ENCODE results near the gene PCSK4. TPM values are rescaled to one million over a fixed set of nuclear protein-coding genes. Genes with fewer than 3 reads are reported as not detected.

PCSK4 gene
- total RNA-seq, 1 experiment from 2014 or later, result 11.1 TPM

GRCh38 chr19:1496714-1497577 lies 6.8 kb upstream of the PCSK4 start:
- Histone ChIP-seq H3K36me3 (ENCODE audit: control insufficient read depth in 1 of 2, insufficient read depth in 2 of 2, low read length in 2 of 2) (no peaks in the 10 kb centered on the region), H3K27me3 (ENCODE audit: insufficient read depth, low read length) (no peaks in the 10 kb centered on the region), H2AFZ (ENCODE audit: low read depth, low read length, poor library complexity, severe bottlenecking) (no peak overlapping the region), H3K4me1 (ENCODE audit: control insufficient read depth in 1 of 2, insufficient read depth in 2 of 2, low read length in 2 of 2) (peaks cover 12 to 27% of the 10 kb centered on the region in 2 experiments; a peak in 3 of 4 replicates), H3K9me2 (ENCODE audit: insufficient read depth) (no peaks in the 10 kb centered on the region), H4K20me1 (ENCODE audit: insufficient read depth) (no peaks in the 10 kb centered on the region), H3K79me2 (ENCODE audit: insufficient read depth, low read length) (peaks cover under 1% of the 10 kb centered on the region; the same call in 1 of the 2 replicates), H3K9me3 (ENCODE audit: control insufficient read depth in 1 of 2, insufficient read depth in 1 of 2, low read depth in 1 of 2, low read length in 2 of 2) (no peaks in the 10 kb centered on the region), H3K27ac (ENCODE audit: low read depth, low read length) (no peak overlapping the region), H3K4me2 (ENCODE audit: low read length) (no peak overlapping the region), H3K4me3 (replicated peaks in 1 of 2; ENCODE audit: low read depth in 1 of 2, low read length in 2 of 2) (no peak overlapping the region), H3K9ac (ENCODE audit: low read length) (no peak overlapping the region)
- ChIA-PET RAD21 (ENCODE audit: low non-redundant PET in 1 of 2, low total read pairs in 2 of 2, uncharacterized antibody in 2 of 2, unreplicated experiment in 2 of 2) (no interaction called here), POLR2A (no interaction called here), CTCF (no interaction called here)
- BruUV-seq (replicated peaks), result no TSS peak
- no peak for TF ChIP-seq RAD21 (IDR thresholded peaks at IDR 0.05; ENCODE audit: low read depth)
- TF ChIP-seq ELF1 (IDR thresholded peaks at IDR 0.05; ENCODE audit: borderline replicate concordance, low read depth), result no peak
- intact Hi-C loops (cut with micrococcal nuclease), result no loop called here
- DNase-seq (ENCODE audit: low read depth, low spot score) (no peak), ATAC-seq (no peak)

DNA sequence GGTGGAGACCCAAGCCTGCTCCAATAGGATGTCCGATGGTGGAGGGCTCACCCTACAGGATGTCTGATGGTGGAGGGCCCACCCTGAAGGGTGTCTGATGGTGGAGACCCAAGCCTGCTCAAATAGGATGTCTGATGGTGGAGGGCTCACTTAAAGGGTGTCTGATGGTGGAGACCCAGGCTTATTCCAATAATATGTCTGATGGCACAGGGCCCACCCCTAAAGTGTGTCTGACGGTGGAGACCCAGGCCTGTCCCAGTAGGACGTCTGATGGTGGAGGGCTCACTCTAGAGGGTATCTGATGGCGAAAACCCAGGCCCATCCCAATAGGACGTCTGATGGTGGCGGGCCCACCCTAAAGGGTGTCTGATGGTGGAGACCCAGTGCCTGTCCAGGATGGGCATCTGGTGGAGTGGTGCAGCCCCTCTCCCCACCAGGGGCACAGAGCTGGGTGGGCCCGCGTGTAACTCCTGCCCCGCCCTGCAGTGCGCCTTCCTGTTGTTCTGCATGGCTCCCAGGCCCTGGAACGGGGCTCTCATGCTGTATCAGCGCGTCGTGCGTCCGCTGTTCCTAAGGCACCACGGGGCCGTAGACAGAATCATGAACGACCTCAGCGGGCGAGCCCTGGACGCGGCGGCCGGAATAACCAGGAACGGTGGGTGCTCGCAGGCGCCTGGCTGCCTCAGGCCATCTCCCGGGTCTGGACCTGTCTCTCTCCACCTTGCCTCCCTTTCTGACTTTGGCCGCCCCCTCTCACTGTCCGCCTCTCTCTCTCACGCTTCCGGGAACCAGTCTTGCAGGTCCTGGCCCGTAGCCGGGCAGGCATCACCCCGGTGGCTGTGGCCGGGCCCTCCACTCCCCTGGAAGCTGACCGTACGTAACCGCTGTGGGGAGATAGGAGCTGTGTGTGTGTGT lies 5.9 kb upstream of the PCSK4 start:
- no peak overlapping the region for H2AFZ ChIP-seq (ENCODE audit: low read depth, low read length, poor library complexity, severe bottlenecking)
- H3K4me1 ChIP-seq (ENCODE audit: control insufficient read depth in 1 of 2, insufficient read depth in 2 of 2, low read length in 2 of 2), result peaks cover 13 to 30% of the 10 kb centered on the region in 2 experiments; a peak in 3 of 4 replicates
- CTCF ChIA-PET, result no interaction called here
- TF ChIP-seq JUND (IDR thresholded peaks at IDR 0.05) (no peak), CTCF (IDR thresholded peaks at IDR 0.05 in 2 of 3, conservative IDR thresholded peaks at IDR 0.05 in 1 of 3; ENCODE audit: borderline replicate concordance in 1 of 3, insufficient read depth in 1 of 3, low read depth in 2 of 3, low read length in 2 of 3) (no peak), ZNF274 (IDR thresholded peaks at IDR 0.05; ENCODE audit: low read depth, low read length) (no peak), TCF7L2 (IDR thresholded peaks at IDR 0.05; ENCODE audit: borderline replicate concordance, extremely low read depth, insufficient read depth, insufficient read length) (no peak), POLR2AphosphoS5 (IDR thresholded peaks at IDR 0.05; ENCODE audit: low read depth, low read length) (no peak), SRF (IDR thresholded peaks at IDR 0.05; ENCODE audit: low read depth) (no peak), CEBPB (IDR thresholded peaks at IDR 0.05; ENCODE audit: low read depth) (no peak), POLR2A (IDR thresholded peaks at IDR 0.05; ENCODE audit: borderline replicate concordance, extremely low read depth, insufficient read depth, insufficient read length) (no peak), YY1 (IDR thresholded peaks at IDR 0.05; ENCODE audit: extremely low read depth, insufficient replicate concordance, low read depth, low read length) (no peak), EGR1 (IDR thresholded peaks at IDR 0.05; ENCODE audit: low read depth) (no peak), SP1 (IDR thresholded peaks at IDR 0.05; ENCODE audit: low read depth) (no peak)
- TF ChIP-seq, protein P1, sequence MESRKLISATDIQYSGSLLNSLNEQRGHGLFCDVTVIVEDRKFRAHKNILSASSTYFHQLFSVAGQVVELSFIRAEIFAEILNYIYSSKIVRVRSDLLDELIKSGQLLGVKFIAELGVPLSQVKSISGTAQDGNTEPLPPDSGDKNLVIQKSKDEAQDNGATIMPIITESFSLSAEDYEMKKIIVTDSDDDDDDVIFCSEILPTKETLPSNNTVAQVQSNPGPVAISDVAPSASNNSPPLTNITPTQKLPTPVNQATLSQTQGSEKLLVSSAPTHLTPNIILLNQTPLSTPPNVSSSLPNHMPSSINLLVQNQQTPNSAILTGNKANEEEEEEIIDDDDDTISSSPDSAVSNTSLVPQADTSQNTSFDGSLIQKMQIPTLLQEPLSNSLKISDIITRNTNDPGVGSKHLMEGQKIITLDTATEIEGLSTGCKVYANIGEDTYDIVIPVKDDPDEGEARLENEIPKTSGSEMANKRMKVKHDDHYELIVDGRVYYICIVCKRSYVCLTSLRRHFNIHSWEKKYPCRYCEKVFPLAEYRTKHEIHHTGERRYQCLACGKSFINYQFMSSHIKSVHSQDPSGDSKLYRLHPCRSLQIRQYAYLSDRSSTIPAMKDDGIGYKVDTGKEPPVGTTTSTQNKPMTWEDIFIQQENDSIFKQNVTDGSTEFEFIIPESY (IDR thresholded peaks at IDR 0.05; ENCODE audit: extremely low read depth, insufficient replicate concordance, low read length), result no peak

More for the DNA sequence above, 5.9 kb upstream of the PCSK4 start:
- H3K27me3 ChIP-seq (ENCODE audit: insufficient read depth, low read length), result no peaks in the 10 kb centered on the region
- H3K4me2 ChIP-seq (ENCODE audit: low read length), result no peak overlapping the region
- H3K9ac ChIP-seq (ENCODE audit: low read length), result no peak overlapping the region
- H3K9me3 ChIP-seq (ENCODE audit: control insufficient read depth in 1 of 2, insufficient read depth in 1 of 2, low read depth in 1 of 2, low read length in 2 of 2), result no peaks in the 10 kb centered on the region
- H3K9me2 ChIP-seq (ENCODE audit: insufficient read depth), result no peaks in the 10 kb centered on the region
- DNase-seq (ENCODE audit: low read depth, low spot score), result no peak
- RAD21 ChIA-PET (ENCODE audit: low non-redundant PET in 1 of 2, low total read pairs in 2 of 2, uncharacterized antibody in 2 of 2, unreplicated experiment in 2 of 2), result no interaction called here
- H3K79me2 ChIP-seq (ENCODE audit: insufficient read depth, low read length), result peaks cover 7% of the 10 kb centered on the region; the same call in 1 of the 2 replicates
- no TSS peak for BruUV-seq (replicated peaks)
- H4K20me1 ChIP-seq (ENCODE audit: insufficient read depth), result no peaks in the 10 kb centered on the region
- H3K27ac ChIP-seq (ENCODE audit: low read depth, low read length), result no peak overlapping the region
- POLR2A ChIA-PET, result no interaction called here
- H3K4me3 ChIP-seq (replicated peaks in 1 of 2; ENCODE audit: low read depth in 1 of 2, low read length in 2 of 2), result no peak overlapping the region
- intact Hi-C loops (cut with micrococcal nuclease), result no loop called here
- no peak for ATAC-seq
- no peaks in the 10 kb centered on the region for H3K36me3 ChIP-seq (ENCODE audit: control insufficient read depth in 1 of 2, insufficient read depth in 2 of 2, low read length in 2 of 2)
